OCI-LY1 (cell line): Measurements from ENCODE around the gene NME8.

ENCODE experiments used
- H2AFZ ChIP-seq: fragments of 200-600 bp; sonication (generic), shearing (Covaris generic); 2 replicates; pipeline ENCODE4 v1.6.0; 2014; ENCODE audit warnings: antibody characterized with exemption, mild to moderate bottlenecking, low read length
- H3F3A ChIP-seq: fragments of 200-600 bp; sonication (generic), shearing (Covaris generic); 2 replicates; pipeline ENCODE4 v1.6.0; 2014; ENCODE audit warnings: mild to moderate bottlenecking, antibody characterized with exemption, low read length, moderate library complexity; ENCODE audit not compliant: insufficient read depth
- H3K27ac ChIP-seq: fragments of 200-600 bp; sonication (generic); 2 replicates; pipeline ENCODE4 v1.5.1; 2014; ENCODE audit warnings: low read length, mixed run types, mild to moderate bottlenecking, low read depth; ENCODE audit not compliant: poor library complexity, severe bottlenecking
- H3K27me3 ChIP-seq: fragments of 200-600 bp; sonication (generic); 2 replicates; pipeline ENCODE4 v1.6.0; 2014; ENCODE audit warnings: antibody characterized with exemption, mild to moderate bottlenecking, low read length, moderate library complexity; ENCODE audit not compliant: insufficient read depth
- H3K36me3 ChIP-seq: fragments of 200-600 bp; sonication (generic); 2 replicates; pipeline ENCODE4 v1.6.1; 2014; ENCODE audit warnings: mild to moderate bottlenecking, antibody characterized with exemption, low read length, moderate library complexity, mixed read lengths; ENCODE audit not compliant: insufficient read depth
- H3K4me1 ChIP-seq: fragments of 200-600 bp; sonication (generic); 2 replicates; pipeline ENCODE4 v1.5.1; 2014; ENCODE audit warnings: mild to moderate bottlenecking, low read length, moderate library complexity; ENCODE audit not compliant: insufficient read depth, severe bottlenecking
- H3K4me2 ChIP-seq: fragments of 200-600 bp; sonication (generic), shearing (Covaris generic); 2 replicates; pipeline ENCODE4 v1.6.1; 2014; ENCODE audit warnings: low read length
- H3K4me3 ChIP-seq: fragments of 200-600 bp; sonication (generic); 2 replicates; pipeline ENCODE4 v1.5.1; 2014; ENCODE audit warnings: low read length, low read depth, mild to moderate bottlenecking, mixed read lengths; ENCODE audit not compliant: poor library complexity, severe bottlenecking
- H3K79me2 ChIP-seq: fragments of 200-600 bp; shearing (Covaris generic); 2 replicates; pipeline ENCODE4 v1.6.1; 2016; ENCODE audit warnings: mixed run types, low read length, mixed read lengths; ENCODE audit not compliant: insufficient read depth
- H3K9ac ChIP-seq: fragments of 200-600 bp; sonication (generic), shearing (Covaris generic); 2 replicates; pipeline ENCODE4 v1.6.1; 2014; ENCODE audit warnings: mild to moderate bottlenecking, low read length, mixed read lengths
- H3K9me2 ChIP-seq: fragments of 200-600 bp; sonication (generic), shearing (Covaris generic); 2 replicates; pipeline ENCODE4 v1.6.1; 2014; ENCODE audit warnings: low read depth, mild to moderate bottlenecking, low read length, mixed read lengths
- H3K9me3 ChIP-seq: fragments of 200-600 bp; shearing (Covaris generic); 2 replicates; pipeline ENCODE4 v1.6.1; 2014; ENCODE audit warnings: low read length, mixed read lengths
- H4K20me1 ChIP-seq: fragments of 200-600 bp; sonication (generic), shearing (Covaris generic); 2 replicates; pipeline ENCODE4 v1.6.0; 2016; ENCODE audit warnings: mild to moderate bottlenecking, low read length; ENCODE audit not compliant: insufficient read depth
- EZH2 ChIP-seq: fragments of 200-600 bp; sonication (generic), shearing (Covaris generic); IDR thresholded peaks from 2 replicates; pipeline ENCODE4 v1.8.0; 2017; ENCODE audit warnings: borderline replicate concordance, mixed run types, mild to moderate bottlenecking, antibody characterized with exemption, low read length, moderate library complexity, mixed read lengths
- TF ChIP-seq, protein P1 (sequence below): fragments of 200-600 bp; sonication (generic), shearing (Covaris generic); IDR thresholded peaks from 2 replicates; pipeline ENCODE4 v1.5.1; 2017; ENCODE audit warnings: mild to moderate bottlenecking, antibody characterized with exemption, low read length, moderate library complexity, mixed read lengths

Gene NME8

DNA sequence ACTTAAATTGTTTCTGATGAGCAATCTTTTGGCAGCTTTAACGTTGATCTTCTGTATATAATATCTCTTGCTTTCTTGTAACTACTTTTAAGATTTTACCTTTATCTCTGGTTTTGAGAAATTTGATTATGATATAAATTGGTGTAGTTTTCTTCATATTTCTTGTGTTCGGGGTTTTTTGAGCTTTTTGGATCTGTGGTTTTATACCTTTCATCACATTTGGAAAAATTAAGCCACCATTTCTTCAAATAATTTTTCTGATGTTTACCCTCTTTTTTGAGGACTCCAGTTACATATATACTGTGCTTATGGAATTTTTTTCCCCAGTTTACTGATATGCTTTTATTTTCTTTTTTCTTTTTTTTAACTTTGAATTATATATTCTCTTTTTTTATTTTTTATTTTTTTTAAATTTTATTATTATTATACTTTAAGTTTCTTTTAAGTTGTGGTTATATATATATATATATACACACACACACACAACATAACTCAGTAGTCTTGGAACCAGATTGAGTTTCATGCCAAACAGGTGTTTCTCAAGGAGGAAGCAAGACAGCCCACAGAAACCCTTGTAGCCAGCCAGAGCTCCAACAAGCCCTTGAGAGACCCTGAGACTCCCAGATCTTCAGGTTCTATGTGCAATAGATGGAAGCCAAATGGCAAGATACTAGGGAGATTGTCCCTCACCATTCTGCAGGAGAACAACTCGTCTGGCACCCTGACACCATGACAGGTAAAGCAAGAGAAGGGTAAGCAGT is 27.5 kb upstream of the NME8 start:
- Histone ChIP-seq H3K4me1 (no peaks in the 10 kb centered on the region), H3K4me2 (no peak overlapping the region), H2AFZ (no peak overlapping the region), H3K4me3 (no peak overlapping the region), H3K27ac (no peak overlapping the region), H3K36me3 (no peaks in the 10 kb centered on the region), H3F3A (no peaks in the 10 kb centered on the region), H3K9ac (no peak overlapping the region), H3K79me2 (no peaks in the 10 kb centered on the region), H3K9me3 (0 out of 2 replicates have a peak, but pooled peaks cover 3% of the 10 kb centered on the region), H4K20me1 (no peaks in the 10 kb centered on the region), H3K27me3 (no peaks in the 10 kb centered on the region), H3K9me2 (0 out of 2 replicates have a peak, but pooled peaks cover 3% of the 10 kb centered on the region)
- TF ChIP-seq, protein P1, sequence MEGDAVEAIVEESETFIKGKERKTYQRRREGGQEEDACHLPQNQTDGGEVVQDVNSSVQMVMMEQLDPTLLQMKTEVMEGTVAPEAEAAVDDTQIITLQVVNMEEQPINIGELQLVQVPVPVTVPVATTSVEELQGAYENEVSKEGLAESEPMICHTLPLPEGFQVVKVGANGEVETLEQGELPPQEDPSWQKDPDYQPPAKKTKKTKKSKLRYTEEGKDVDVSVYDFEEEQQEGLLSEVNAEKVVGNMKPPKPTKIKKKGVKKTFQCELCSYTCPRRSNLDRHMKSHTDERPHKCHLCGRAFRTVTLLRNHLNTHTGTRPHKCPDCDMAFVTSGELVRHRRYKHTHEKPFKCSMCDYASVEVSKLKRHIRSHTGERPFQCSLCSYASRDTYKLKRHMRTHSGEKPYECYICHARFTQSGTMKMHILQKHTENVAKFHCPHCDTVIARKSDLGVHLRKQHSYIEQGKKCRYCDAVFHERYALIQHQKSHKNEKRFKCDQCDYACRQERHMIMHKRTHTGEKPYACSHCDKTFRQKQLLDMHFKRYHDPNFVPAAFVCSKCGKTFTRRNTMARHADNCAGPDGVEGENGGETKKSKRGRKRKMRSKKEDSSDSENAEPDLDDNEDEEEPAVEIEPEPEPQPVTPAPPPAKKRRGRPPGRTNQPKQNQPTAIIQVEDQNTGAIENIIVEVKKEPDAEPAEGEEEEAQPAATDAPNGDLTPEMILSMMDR = no peak
- TF ChIP-seq EZH2 = no peak

DNA sequence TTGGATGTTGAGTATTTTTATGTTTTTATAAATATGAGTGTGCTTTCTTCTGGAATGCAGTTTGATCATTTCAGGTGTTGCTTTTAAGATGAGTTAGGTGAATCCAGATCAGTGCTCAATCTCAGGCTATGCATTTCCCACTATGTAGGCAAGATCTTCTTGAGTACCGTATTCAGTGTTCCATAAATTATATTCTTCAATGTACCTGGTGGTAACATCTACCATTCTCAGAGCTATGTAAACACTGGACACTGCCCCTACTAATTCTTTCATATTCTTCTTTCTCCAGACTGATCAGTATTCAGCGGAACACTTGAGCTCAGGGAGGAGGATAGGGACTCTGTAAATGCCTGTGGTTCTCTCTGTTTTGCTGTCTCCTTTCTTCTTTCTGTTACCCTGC is 25.5 kb upstream of the NME8 start:
- H3K4me2 ChIP-seq = no peak overlapping the region
- H3K27ac ChIP-seq = no peak overlapping the region
- no peaks in the 10 kb centered on the region for H3K79me2 ChIP-seq
- H3K9me3 ChIP-seq = 0 out of 2 replicates have a peak, but pooled peaks cover 3% of the 10 kb centered on the region
- H3K9ac ChIP-seq = no peak overlapping the region
- H3K27me3 ChIP-seq = no peaks in the 10 kb centered on the region
- H4K20me1 ChIP-seq = no peaks in the 10 kb centered on the region
- H3K9me2 ChIP-seq = 0 out of 2 replicates have a peak, but pooled peaks cover 3% of the 10 kb centered on the region
- H3K36me3 ChIP-seq = no peaks in the 10 kb centered on the region
- no peaks in the 10 kb centered on the region for H3K4me1 ChIP-seq
- no peak overlapping the region for H2AFZ ChIP-seq
- no peak for TF ChIP-seq EZH2
- TF ChIP-seq, protein P1 = no peak
- no peaks in the 10 kb centered on the region for H3F3A ChIP-seq
- no peak overlapping the region for H3K4me3 ChIP-seq

GRCh38 chr7:37823557-37823956 is 24.8 kb upstream of the NME8 start:
- H3K4me1 ChIP-seq = no peaks in the 10 kb centered on the region
- H3K79me2 ChIP-seq = no peaks in the 10 kb centered on the region
- no peaks in the 10 kb centered on the region for H4K20me1 ChIP-seq
- no peak overlapping the region for H3K27ac ChIP-seq
- H3K4me3 ChIP-seq = no peak overlapping the region
- H3K9me3 ChIP-seq = 0 out of 2 replicates have a peak, but pooled peaks cover 3% of the 10 kb centered on the region
- no peak overlapping the region for H2AFZ ChIP-seq
- H3K9me2 ChIP-seq = 0 out of 2 replicates have a peak, but pooled peaks cover 3% of the 10 kb centered on the region
- H3K9ac ChIP-seq = no peak overlapping the region
- H3F3A ChIP-seq = no peaks in the 10 kb centered on the region
- no peak for TF ChIP-seq EZH2
- TF ChIP-seq, protein P1 = no peak
- no peaks in the 10 kb centered on the region for H3K27me3 ChIP-seq
- H3K36me3 ChIP-seq = no peaks in the 10 kb centered on the region
- no peak overlapping the region for H3K4me2 ChIP-seq
